Measurements from ENCODE around the gene SNCB. TPM values are rescaled to one million over a fixed set of nuclear protein-coding genes. Genes with fewer than 3 reads are reported as not detected.
"Not testable (repeated sequence)": the region's sequence is repeated elsewhere in the genome, so short reads cannot be mapped to it uniquely, and the experiment has no call there.

The SNCB gene
- polyA plus RNA-seq, 3 donors: 0.43 TPM; not detected in 2

GRCh38 chr5:176599749-176600430, 30.4 kb downstream of the SNCB start:
- not testable (repeated sequence) for DNase-seq

GRCh38 chr5:176597417-176598389, 32.6 kb downstream of the SNCB start:
- DNase-seq: no peak

- DNase-seq: no peak
These were observed 33.5 kb downstream of the SNCB start for GRCh38 chr5:176596689-176597416.

- no peak for DNase-seq
These were observed 34.2 kb downstream of the SNCB start for GRCh38 chr5:176596069-176596644.

GRCh38 chr5:176595386-176595943, 34.9 kb downstream of the SNCB start:
- no peak for DNase-seq

GRCh38 chr5:176594554-176594953, 35.8 kb downstream of the SNCB start:
- DNase-seq: no peak

- no peak for DNase-seq
These were observed 37.0 kb downstream of the SNCB start for GRCh38 chr5:176593273-176593869.

GRCh38 chr5:176592573-176592972, 37.8 kb downstream of the SNCB start:
- DNase-seq: no peak

- DNase-seq: not testable (repeated sequence)
These were observed 38.7 kb downstream of the SNCB start for GRCh38 chr5:176591667-176592066.

- DNase-seq: no peak
These were observed 40.2 kb downstream of the SNCB start for GRCh38 chr5:176590035-176590717.

GRCh38 chr5:176589039-176589769, 41.1 kb downstream of the SNCB start:
- no peak for DNase-seq

- DNase-seq: no peak
These were observed 42.0 kb downstream of the SNCB start for GRCh38 chr5:176588297-176588696.

GRCh38 chr5:176587398-176587797, 42.9 kb downstream of the SNCB start:
- DNase-seq: no peak

- no peak for DNase-seq
These were observed 47.3 kb downstream of the SNCB start for GRCh38 chr5:176583076-176583475.

- DNase-seq: no peak
These were observed 49.0 kb downstream of the SNCB start for GRCh38 chr5:176581361-176581760.

GRCh38 chr5:176579323-176579722, 51.0 kb downstream of the SNCB start:
- no peak for DNase-seq

- DNase-seq: peak; percentile 60
These were observed 51.9 kb downstream of the SNCB start for GRCh38 chr5:176578391-176578808.

GRCh38 chr5:176577312-176578176, 52.8 kb downstream of the SNCB start:
- peak; percentile 60 for DNase-seq

Measured in renal pelvis (tissue), 4 donors.